Left lung (tissue), 10 donors: Measurements from ENCODE around the gene TRPV2. TPM values are rescaled to one million over a fixed set of nuclear protein-coding genes. Genes with fewer than 3 reads are reported as not detected.
"Not testable (repeated sequence)": the region's sequence is repeated elsewhere in the genome, so short reads cannot be mapped to it uniquely, and the experiment has no call there.

Experiments
- ATAC-seq: fragments of 200-7000 bp; cut with Tn5 transposase; one replicate; pipeline ENCODE4 v1.9.1; 2020; ENCODE audit warnings: moderate library complexity
- DNase-seq, 4 donors: peaks; one replicate each; pipeline ENCODE4 v3.0.0-alpha.2; 2013 to 2020
- H3K27ac ChIP-seq, 2 donors: fragments of 200-600 bp; sonication (generic) in 1 of 2; one replicate each; pipeline versions ENCODE4 v1.5.0 to v1.8.0; 2020 to 2021
- H3K27me3 ChIP-seq, 2 donors: fragments of 200-600 bp; sonication (generic) in 1 of 2; one replicate each; pipeline versions ENCODE4 v1.5.0 to v1.8.0; 2020 to 2021
- H3K36me3 ChIP-seq, 2 donors: fragments of 200-600 bp; sonication (generic) in 1 of 2; one replicate each; pipeline versions ENCODE4 v1.5.0 to v1.8.0; 2020 to 2021
- H3K4me1 ChIP-seq, 2 donors: fragments of 200-600 bp; one replicate each; pipeline ENCODE4 v1.8.0; 2021
- H3K4me3 ChIP-seq, 2 donors: fragments of 200-600 bp; sonication (generic) in 1 of 2; one replicate each; pipeline versions ENCODE4 v1.5.0 to v1.8.0; 2020 to 2021; ENCODE audit warnings: mild to moderate bottlenecking in 1 of 2
- H3K9me3 ChIP-seq, 2 donors: fragments of 200-600 bp; sonication (generic) in 1 of 2; one replicate each; pipeline versions ENCODE4 v1.5.0 to v1.8.0; 2020 to 2021
- CTCF ChIP-seq, 2 donors: fragments of 200-600 bp; sonication (generic) in 1 of 2; IDR thresholded peaks; one replicate each; pipeline versions ENCODE4 v1.5.0 to v1.8.0; 2021; ENCODE audit warnings: antibody characterized with exemption in 2 of 2
- intact Hi-C, 2 donors: fragments of 100-400 bp; cut with DNase I; formaldehyde crosslinking; loops; one replicate each; pipeline versions ENCODE4 v1.11.2 to v1.14.2; 2022
- polyA plus RNA-seq, 6 donors: library from polyadenylated mRNA; unstranded; fragments of 120-200 nt; gene quantifications; one replicate each; pipeline ENCODE4 v1.2.1, GENCODE V29; 2013; ENCODE audit not compliant: insufficient read length in 6 of 6
- total RNA-seq, 2 donors: library from RNA; stranded (reverse); fragmentation: NEBNext Ultra II Directional; extraction: Animal tissue kit (Norgen Biotek cat#: 25700); gene quantifications; one replicate each; pipeline ENCODE4 v1.2.1, GENCODE V29; 2021
- donor health status: DM: no; HTN: yes; CAD: no.
- donor health status: DM: no; HTN: no; CAD: no.

The TRPV2 gene
- total and polyA plus RNA-seq, 8 donors = 9.2 to 97.7 (median 12.2) TPM

DNA sequence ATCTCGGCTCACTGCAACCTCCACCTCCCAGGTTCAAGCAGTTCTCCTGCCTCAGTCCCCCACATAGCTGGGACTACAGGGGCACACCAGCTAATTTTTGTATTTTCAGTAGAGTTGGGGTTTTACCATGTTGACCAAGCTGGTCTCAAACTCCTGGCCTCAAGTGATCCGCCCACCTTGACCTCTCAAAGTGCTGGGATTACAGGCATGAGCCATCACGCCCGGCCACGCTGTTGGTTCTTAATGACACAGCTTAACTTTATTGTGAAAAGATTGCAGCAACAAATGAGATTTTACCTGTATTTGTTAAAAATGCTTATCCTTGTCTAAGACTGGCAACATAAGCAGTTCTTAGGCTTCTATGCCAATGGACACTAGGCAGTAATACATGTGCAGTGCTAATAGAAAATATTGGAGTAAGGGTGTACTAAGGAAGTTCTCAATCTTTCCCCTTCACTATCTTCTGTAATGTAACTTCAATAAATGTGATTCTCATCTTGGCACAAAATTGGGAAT lies 31.5 kb upstream of the TRPV2 start:
- intact Hi-C loops = no loop called here

GRCh38 chr17:16384557-16384956 lies 30.8 kb upstream of the TRPV2 start:
- TF ChIP-seq CTCF (IDR thresholded peaks at IDR 0.05) = no peak
- no peaks in the 10 kb centered on the region for H3K27me3 ChIP-seq
- ATAC-seq = no peak
- no peak for DNase-seq
- no peak overlapping the region for H3K4me3 ChIP-seq
- intact Hi-C loops = no loop called here
- peaks cover 20 to 47% of the 10 kb centered on the region in 2 donors for H3K4me1 ChIP-seq
- H3K27ac ChIP-seq = no peak overlapping the region
- peaks cover 0 to 22% of the 10 kb centered on the region in 2 donors for H3K36me3 ChIP-seq
- H3K9me3 ChIP-seq = no peaks in the 10 kb centered on the region

More for the DNA sequence above, 31.5 kb upstream of the TRPV2 start:
- no peak for TF ChIP-seq CTCF (IDR thresholded peaks at IDR 0.05)
- Histone ChIP-seq H3K4me1 (peaks cover 20 to 50% of the 10 kb centered on the region in 2 donors), H3K27ac (peak overlapping the region in 1 of 2 donors; percentile 13), H3K36me3 (peaks cover 0 to 22% of the 10 kb centered on the region in 2 donors), H3K9me3 (no peaks in the 10 kb centered on the region), H3K4me3 (peak overlapping the region in 1 of 2 donors; percentile 77), H3K27me3 (no peaks in the 10 kb centered on the region)
- DNase-seq (no peak), ATAC-seq (no peak)

- peaks cover 20 to 42% of the 10 kb centered on the region in 2 donors for H3K4me1 ChIP-seq
- DNase-seq, ATAC-seq, intact Hi-C loops, H3K27me3 ChIP-seq, H3K9me3 ChIP-seq: not testable (repeated sequence)
- H3K36me3 ChIP-seq = peaks cover 0 to 22% of the 10 kb centered on the region in 2 donors
- peak overlapping the region in 1 of 2 donors; percentile 9 for H3K27ac ChIP-seq
- H3K4me3 ChIP-seq = peak overlapping the region; percentile 31 to 36
Observed at GRCh38 chr17:16386126-16386507, 29.3 kb upstream of the TRPV2 start.

GRCh38 chr17:16391451-16391850 lies 23.9 kb upstream of the TRPV2 start:
- H3K27me3 ChIP-seq = no peaks in the 10 kb centered on the region
- no peaks in the 10 kb centered on the region for H3K36me3 ChIP-seq
- H3K9me3 ChIP-seq = no peaks in the 10 kb centered on the region
- intact Hi-C loops = no loop called here
- DNase-seq = no peak
- TF ChIP-seq CTCF (IDR thresholded peaks at IDR 0.05) = no peak
- H3K4me1 ChIP-seq = peaks cover 3 to 4% of the 10 kb centered on the region in 2 donors
- ATAC-seq = no peak
- H3K4me3 ChIP-seq = no peak overlapping the region
- no peak overlapping the region for H3K27ac ChIP-seq

DNA sequence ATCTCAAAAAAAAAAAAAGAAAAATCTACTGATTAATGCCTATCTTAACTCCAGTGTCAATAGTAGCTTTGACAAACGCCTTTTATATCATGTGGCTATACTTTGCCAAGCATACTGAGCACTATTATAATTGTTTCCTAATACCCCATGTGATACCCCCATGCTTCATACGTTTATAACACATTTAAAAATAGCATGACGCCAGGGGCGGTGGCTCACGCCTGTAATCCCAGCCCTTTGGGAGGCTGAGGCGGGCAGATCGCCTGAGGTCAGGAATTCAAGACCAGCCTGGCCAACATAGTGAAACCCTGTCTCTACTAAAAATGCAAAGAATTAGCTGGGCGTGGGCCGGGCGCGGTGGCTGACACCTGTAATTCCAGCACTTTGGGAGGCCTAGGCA lies 22.9 kb upstream of the TRPV2 start:
- DNase-seq, H3K9me3 ChIP-seq, intact Hi-C loops, H3K27me3 ChIP-seq, H3K4me3 ChIP-seq, H3K36me3 ChIP-seq, ATAC-seq, H3K27ac ChIP-seq, H3K4me1 ChIP-seq: not testable (repeated sequence)

DNA sequence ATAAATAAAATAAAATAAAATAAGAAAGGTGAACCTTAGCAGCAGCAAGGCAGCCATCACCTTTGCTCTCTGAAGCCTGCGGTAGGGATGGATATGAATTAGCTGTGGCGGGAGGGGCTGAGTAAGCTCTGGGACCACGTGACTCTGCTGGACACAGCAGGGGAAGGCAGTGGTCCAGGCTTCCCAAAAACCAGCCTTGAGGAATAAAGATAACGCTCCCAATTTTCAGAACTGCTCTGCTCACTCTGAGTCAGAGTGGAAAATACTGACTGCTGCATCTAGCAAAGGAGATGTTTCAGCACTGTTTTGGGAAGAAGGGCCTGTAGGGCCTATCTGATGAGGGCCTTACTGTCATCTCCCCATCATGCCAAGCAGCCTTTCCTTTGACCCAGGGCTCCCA lies 19.5 kb upstream of the TRPV2 start:
- intact Hi-C loops, H3K9me3 ChIP-seq, H3K4me1 ChIP-seq, H3K4me3 ChIP-seq, H3K27me3 ChIP-seq, DNase-seq, H3K36me3 ChIP-seq: not testable (repeated sequence)
- H3K27ac ChIP-seq = peak overlapping the region in 1 of 2 donors; percentile 69
- ATAC-seq = peak; percentile 83

DNA sequence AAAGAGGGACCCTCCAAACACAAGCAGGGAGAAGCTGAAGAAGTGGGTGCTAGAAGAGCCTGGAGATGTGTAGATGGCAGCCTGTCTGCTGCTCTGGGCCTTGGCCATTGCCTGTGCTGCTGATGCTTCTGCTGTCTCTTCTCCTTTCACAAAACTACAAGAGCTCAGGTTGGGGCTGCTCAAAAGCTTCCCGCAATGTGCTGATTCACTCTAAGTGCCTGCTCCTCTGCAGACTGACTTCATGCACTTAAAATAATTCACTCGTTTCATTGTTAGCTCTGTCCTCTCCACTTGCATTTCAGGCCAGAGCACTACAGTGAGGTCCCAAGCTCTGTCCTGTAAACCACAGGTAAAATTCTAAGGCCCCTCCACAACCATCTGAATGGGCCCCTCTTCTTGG lies 18.7 kb upstream of the TRPV2 start:
- H3K4me1 ChIP-seq, intact Hi-C loops, H3K4me3 ChIP-seq, H3K36me3 ChIP-seq, DNase-seq, H3K9me3 ChIP-seq, H3K27me3 ChIP-seq, ATAC-seq: not testable (repeated sequence)
- H3K27ac ChIP-seq = peak overlapping the region; percentile 0 to 69
